Nephron (organoid): ENCODE data around the gene IL12A.

ENCODE experiments used
- H3K27ac Mint-ChIP-seq, 3 experiments: 2 replicates each; pipeline ENCODE4 v1.8.0; 2020; ENCODE audit warnings: mixed read lengths in 3 of 3, mild to moderate bottlenecking in 2 of 3, moderate library complexity in 1 of 3
- H3K27me3 Mint-ChIP-seq: 2 replicates; pipeline ENCODE4 v1.8.0; 2021; ENCODE audit warnings: low read depth, mild to moderate bottlenecking, moderate library complexity, mixed read lengths
- H3K36me3 Mint-ChIP-seq: 2 replicates; pipeline ENCODE4 v1.8.0; 2020; ENCODE audit warnings: low read depth, mixed read lengths
- H3K4me1 Mint-ChIP-seq: 2 replicates; pipeline ENCODE4 v1.8.0; 2020; ENCODE audit warnings: mixed read lengths
- H3K4me3 Mint-ChIP-seq, 3 experiments: 2 replicates each; pipeline ENCODE4 v1.8.0; 2020; ENCODE audit warnings: mild to moderate bottlenecking in 3 of 3, mixed read lengths in 3 of 3, moderate library complexity in 2 of 3
- H3K9me3 Mint-ChIP-seq: 2 replicates; pipeline ENCODE4 v1.8.0; 2020; ENCODE audit warnings: mixed read lengths
- CTCF ChIP-seq, 3 experiments: fragments of 200-600 bp; sonication (generic); IDR thresholded peaks; one replicate each; pipeline ENCODE4 v1.5.0; 2021; ENCODE audit warnings: antibody characterized with exemption in 3 of 3; ENCODE audit not compliant: unreplicated experiment in 3 of 3

The IL12A gene

GRCh38 chr3:159964166-159964973, 24.3 kb upstream of the IL12A start:
- peaks cover 4% of the 10 kb centered on the region for H3K27me3 Mint-ChIP-seq
- no peak overlapping the region for H3K27ac Mint-ChIP-seq
- no peaks in the 10 kb centered on the region for H3K36me3 Mint-ChIP-seq
- no peak overlapping the region for H3K4me3 Mint-ChIP-seq
- no peaks in the 10 kb centered on the region for H3K4me1 Mint-ChIP-seq
- TF ChIP-seq CTCF (IDR thresholded peaks at IDR 0.05; ENCODE audit: unreplicated experiment in 3 of 3) = no peak
- peaks cover 4% of the 10 kb centered on the region for H3K9me3 Mint-ChIP-seq

- H3K27me3 Mint-ChIP-seq = peaks cover 4% of the 10 kb centered on the region
- H3K4me3 Mint-ChIP-seq = no peak overlapping the region
- no peak for TF ChIP-seq CTCF (IDR thresholded peaks at IDR 0.05; ENCODE audit: unreplicated experiment in 3 of 3)
- H3K27ac Mint-ChIP-seq = no peak overlapping the region
- H3K9me3 Mint-ChIP-seq = peaks cover 4% of the 10 kb centered on the region
- no peaks in the 10 kb centered on the region for H3K36me3 Mint-ChIP-seq
- H3K4me1 Mint-ChIP-seq = no peaks in the 10 kb centered on the region
Observed at GRCh38 chr3:159971311-159971710, 17.3 kb upstream of the IL12A start.

GRCh38 chr3:159977295-159977694, 11.3 kb upstream of the IL12A start:
- Mint-ChIP-seq H3K27ac (no peak overlapping the region), H3K36me3 (no peaks in the 10 kb centered on the region), H3K9me3 (peaks cover 12% of the 10 kb centered on the region), H3K27me3 (no peaks in the 10 kb centered on the region), H3K4me3 (no peak overlapping the region), H3K4me1 (no peaks in the 10 kb centered on the region)
- TF ChIP-seq CTCF (IDR thresholded peaks at IDR 0.05; ENCODE audit: unreplicated experiment in 3 of 3) = no peak

- peaks cover 12% of the 10 kb centered on the region for H3K9me3 Mint-ChIP-seq
- H3K36me3 Mint-ChIP-seq = no peaks in the 10 kb centered on the region
- H3K4me3 Mint-ChIP-seq = no peak overlapping the region
- TF ChIP-seq CTCF (IDR thresholded peaks at IDR 0.05; ENCODE audit: unreplicated experiment in 3 of 3) = no peak
- peak overlapping the region in 1 of 3 experiments; percentile 27 for H3K27ac Mint-ChIP-seq
- H3K27me3 Mint-ChIP-seq = no peaks in the 10 kb centered on the region
- H3K4me1 Mint-ChIP-seq = no peaks in the 10 kb centered on the region
Observed at GRCh38 chr3:159978353-159978752, 10.3 kb upstream of the IL12A start.

GRCh38 chr3:159978918-159979703, 9.5 kb upstream of the IL12A start:
- no peak for TF ChIP-seq CTCF (IDR thresholded peaks at IDR 0.05; ENCODE audit: unreplicated experiment in 3 of 3)
- H3K36me3 Mint-ChIP-seq = no peaks in the 10 kb centered on the region

More at GRCh38 chr3:159978918-159979703, 9.5 kb upstream of the IL12A start:
- no peak overlapping the region for H3K27ac Mint-ChIP-seq
- H3K4me1 Mint-ChIP-seq = no peaks in the 10 kb centered on the region
- H3K4me3 Mint-ChIP-seq = no peak overlapping the region
- H3K27me3 Mint-ChIP-seq = no peaks in the 10 kb centered on the region
- H3K9me3 Mint-ChIP-seq = peaks cover 12% of the 10 kb centered on the region
